Adipose tissue (tissue), 3 donors: ENCODE measurements around the gene RASD2. TPM values are rescaled to one million over a fixed set of nuclear protein-coding genes. Genes with fewer than 3 reads are reported as not detected.
"Not testable (repeated sequence)": the region's sequence is repeated elsewhere in the genome, so short reads cannot be mapped to it uniquely, and the experiment has no call there.

Experiments
- H3K27ac ChIP-seq: one replicate; pipeline ENCODE4 v1.5.1; 2013; ENCODE audit warnings: low read depth, low read length
- WGBS, 3 donors: extraction: QIAGEN DNeasy Blood & Tissue Kit; methylation state at CpG; one replicate each; pipeline ENCODE4 v1.1.7; 2013; 5-methylcytosine and 5-hydroxymethylcytosine counted together
- polyA plus RNA-seq, 3 donors: library from polyadenylated mRNA; stranded (reverse); fragments of 200-250 nt; gene quantifications; one replicate each; pipeline ENCODE4 v1.2.3, GENCODE V29; 2013
- donor health status: healthy with polysubstance abuse.
- donor health status: Bipolar disorder and iron deficiency.
- donor health status: healthy.

RASD2 gene, protein sequence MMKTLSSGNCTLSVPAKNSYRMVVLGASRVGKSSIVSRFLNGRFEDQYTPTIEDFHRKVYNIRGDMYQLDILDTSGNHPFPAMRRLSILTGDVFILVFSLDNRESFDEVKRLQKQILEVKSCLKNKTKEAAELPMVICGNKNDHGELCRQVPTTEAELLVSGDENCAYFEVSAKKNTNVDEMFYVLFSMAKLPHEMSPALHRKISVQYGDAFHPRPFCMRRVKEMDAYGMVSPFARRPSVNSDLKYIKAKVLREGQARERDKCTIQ
- polyA plus RNA-seq, result 1 to 10 TPM in 1 of 3 donors, under 1 TPM in 2; 0.26 to 1.1 (median 0.34) TPM

- WGBS, 3 donors, result 2 to 4% (median 3%) methylated on average over 28 to 49 of the region's 49 CpGs
- no peak within 1 kb of the TSS for H3K27ac ChIP-seq
Measured at GRCh38 chr22:35540595-35541253, at the start of gene RASD2. Gene RASD2 (plus strand): TSS chr22:35540831. CDS start chr22:35546810, 5,979 bp downstream.

DNA sequence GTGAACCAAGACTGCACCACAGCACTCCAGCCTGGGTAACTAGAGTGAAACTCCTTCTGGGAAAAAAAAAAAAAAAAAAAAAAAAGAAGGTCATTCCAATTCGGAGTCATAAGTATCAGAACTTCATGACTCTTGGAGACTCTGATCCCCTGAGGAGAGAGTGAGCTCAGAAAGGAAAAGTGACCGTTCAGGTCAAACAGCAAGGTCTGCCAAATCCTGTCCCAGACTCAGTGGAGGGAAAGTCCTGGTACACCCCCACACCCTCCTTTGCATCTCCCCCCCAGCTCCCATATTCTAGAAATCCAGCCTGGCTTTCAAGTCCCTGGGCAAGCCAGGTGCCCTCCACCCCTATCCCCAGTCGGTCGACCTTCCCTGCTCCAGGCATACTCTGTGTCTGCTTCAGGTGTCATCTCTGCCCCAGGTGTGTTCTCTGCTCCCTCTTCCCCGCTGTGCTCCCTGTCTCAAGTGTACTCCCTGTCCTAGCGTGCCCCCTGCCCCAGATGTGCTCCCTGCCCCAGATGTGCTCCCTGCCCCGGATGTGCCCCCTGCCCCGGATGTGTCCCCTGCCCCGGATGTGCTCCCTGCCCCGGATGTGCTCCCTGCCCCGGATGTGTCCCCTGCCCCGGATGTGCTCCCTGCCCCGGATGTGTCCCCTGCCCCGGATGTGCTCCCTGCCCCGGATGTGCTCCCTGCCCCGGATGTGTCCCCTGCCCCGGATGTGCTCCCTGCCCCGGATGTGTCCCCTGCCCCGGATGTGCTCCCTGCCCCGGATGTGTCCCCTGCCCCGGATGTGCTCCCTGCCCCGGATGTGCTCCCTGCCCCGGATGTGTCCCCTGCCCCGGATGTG, 49.3 kb upstream of the RASD2 start:
- H3K27ac ChIP-seq, result not testable (repeated sequence)
- WGBS, 3 donors, result 70 to 73% (median 73%) methylated on average over 11 to 20 of the region's 24 CpGs

- no peak overlapping the region for H3K27ac ChIP-seq
- WGBS, 3 donors, result 73 to 91% (median 84%) methylated on average over 3 of the region's 3 CpGs
Measured at GRCh38 chr22:35491908-35492380, 48.7 kb upstream of the RASD2 start.

DNA sequence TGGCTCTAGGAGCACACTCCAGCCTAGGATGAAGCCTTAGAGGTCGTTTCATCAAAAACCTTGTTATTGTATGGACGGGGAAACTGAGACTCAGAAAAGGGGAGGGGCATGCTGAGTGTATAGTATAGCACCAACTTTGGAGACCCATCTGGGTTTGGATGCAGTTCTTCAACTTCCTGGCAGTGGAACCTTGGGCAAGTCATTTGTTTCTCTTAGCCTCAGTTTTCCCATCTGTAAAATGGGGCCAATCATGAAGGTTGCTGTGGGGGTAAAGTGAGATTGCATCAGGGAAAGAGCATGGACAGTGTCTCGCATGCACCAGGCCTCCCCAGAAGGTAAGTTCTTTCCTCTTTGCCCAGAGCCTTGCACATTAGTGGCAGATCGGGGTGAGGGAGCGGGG, 47.6 kb upstream of the RASD2 start:
- no peak overlapping the region for H3K27ac ChIP-seq
- 73 to 80% (median 74%) methylated on average over 3 to 5 of the region's 5 CpGs for WGBS, 3 donors

GRCh38 chr22:35495711-35496110, 44.9 kb upstream of the RASD2 start:
- 86 to 95% (median 94%) methylated on average over 14 of the region's 14 CpGs for WGBS, 3 donors

DNA sequence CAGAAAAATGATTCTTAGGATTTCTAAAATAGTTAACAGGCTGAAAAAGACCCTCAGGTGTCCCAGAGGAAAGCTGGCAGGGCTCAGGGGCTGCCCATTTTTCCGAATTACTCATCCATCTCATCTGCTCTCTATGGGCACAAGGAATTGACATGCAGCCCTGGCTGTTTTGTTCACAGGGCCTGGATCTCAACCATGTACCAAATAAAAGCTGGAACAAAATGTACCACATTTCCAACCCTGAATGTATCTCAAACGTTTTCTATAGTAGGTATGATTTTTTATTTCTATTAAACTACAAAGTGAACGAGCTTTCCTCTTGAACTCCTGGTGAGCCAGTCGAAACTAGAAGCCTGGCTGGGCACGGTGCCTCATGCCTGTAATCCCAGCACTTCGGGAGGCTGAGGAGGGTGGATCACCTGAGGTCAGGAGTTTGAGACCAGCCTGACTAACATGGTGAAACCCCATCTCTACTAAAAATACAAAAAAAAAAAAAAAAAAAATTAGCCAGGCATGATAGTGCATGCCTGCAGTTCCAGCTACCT, 43.8 kb upstream of the RASD2 start:
- no peak overlapping the region for H3K27ac ChIP-seq
- WGBS, 3 donors, result 68 to 83% (median 77%) methylated on average over 6 of the region's 6 CpGs

More at GRCh38 chr22:35495711-35496110, 44.9 kb upstream of the RASD2 start:
- not testable (repeated sequence) for H3K27ac ChIP-seq

DNA sequence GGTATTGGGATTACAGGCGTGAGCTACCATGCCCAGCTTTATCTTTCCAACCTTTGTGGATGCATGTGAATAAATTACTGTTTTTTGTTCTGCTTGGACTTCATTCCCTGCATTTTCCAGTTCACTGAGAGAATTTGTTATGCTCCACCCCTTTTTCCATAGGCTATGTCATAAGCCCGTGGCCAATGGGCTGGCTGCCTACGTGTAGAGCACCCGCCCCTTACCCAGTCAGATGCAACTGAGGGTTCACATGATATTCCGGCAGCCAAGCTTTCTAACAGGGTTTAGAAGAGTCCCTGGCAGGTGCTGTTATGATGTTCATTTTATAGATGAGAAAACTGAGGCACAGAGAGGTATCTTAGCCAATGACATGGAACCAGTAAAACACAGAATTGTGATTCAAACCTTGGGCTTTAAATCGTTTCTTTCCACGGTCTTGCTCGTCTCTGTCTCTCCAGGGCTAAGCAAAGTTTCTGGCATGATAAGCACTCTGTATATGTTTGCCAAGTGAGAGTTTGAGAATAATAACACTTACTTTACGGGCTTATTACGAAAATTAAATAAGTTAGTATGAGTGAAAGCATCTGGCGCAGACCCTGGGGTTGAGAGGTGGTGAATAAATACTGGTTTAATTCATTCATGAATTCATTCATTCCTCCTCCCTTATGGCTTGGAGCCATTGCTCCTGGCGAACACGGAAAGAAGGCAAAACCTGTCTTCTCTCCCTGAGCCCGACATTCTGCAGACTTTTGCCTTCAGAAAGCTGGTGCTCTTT, 42.4 kb upstream of the RASD2 start:
- no peak overlapping the region for H3K27ac ChIP-seq
- WGBS, 3 donors, result 61 to 67% (median 62%) methylated on average over 14 of the region's 14 CpGs

DNA sequence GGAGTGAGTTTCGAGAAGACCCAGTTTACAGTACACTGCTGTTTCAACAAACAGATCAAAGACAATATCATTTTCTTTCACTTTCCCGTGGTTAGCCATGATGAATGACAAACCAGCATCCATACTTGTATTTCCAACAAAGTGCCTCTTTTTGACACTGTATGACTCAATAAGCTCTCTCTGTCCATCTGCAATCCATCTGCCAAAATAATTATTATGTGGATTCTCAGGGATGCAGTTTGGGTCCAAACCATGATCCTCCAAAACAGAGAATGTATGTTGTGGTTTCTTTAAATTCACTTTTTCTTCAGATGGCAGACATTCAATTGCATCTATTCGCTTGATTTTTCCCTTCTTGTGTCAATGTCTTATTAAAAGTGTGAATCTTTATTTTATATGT, 37.8 kb upstream of the RASD2 start:
- WGBS, 3 donors, result 72 to 78% (median 73%) methylated on average over 3 of the region's 3 CpGs

GRCh38 chr22:35505399-35506258, 35.0 kb upstream of the RASD2 start:
- no peak overlapping the region for H3K27ac ChIP-seq
- WGBS, 3 donors, result 60 to 63% (median 61%) methylated on average over 7 of the region's 7 CpGs

More for the DNA sequence above, 37.8 kb upstream of the RASD2 start:
- H3K27ac ChIP-seq, result no peak overlapping the region

- 44 to 61% (median 52%) methylated on average over 2 of the region's 2 CpGs for WGBS, 3 donors
- no peak overlapping the region for H3K27ac ChIP-seq
Measured at GRCh38 chr22:35506259-35506570, 34.4 kb upstream of the RASD2 start.

DNA sequence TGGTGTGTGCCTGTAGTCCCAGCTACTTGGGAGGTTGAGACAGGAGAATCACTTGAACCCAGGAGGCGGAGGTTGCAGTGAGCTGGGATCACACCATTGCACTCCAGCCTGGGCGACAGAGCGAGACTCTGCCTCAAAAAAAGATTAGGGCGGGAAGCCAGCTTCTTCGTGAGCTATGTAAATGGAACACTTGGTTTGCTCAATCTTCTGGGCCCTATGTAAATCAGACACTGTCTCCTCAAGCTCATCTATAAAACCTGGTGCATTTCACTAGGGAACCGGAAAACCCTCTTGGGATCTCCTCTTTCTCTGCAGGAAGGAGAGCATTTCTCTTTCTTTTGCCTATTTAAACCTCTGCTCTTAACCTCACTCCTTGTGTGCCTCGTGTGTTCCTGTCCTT, 32.8 kb upstream of the RASD2 start:
- 84 to 91% (median 88%) methylated on average over 7 of the region's 7 CpGs for WGBS, 3 donors
- H3K27ac ChIP-seq, result not testable (repeated sequence)

DNA sequence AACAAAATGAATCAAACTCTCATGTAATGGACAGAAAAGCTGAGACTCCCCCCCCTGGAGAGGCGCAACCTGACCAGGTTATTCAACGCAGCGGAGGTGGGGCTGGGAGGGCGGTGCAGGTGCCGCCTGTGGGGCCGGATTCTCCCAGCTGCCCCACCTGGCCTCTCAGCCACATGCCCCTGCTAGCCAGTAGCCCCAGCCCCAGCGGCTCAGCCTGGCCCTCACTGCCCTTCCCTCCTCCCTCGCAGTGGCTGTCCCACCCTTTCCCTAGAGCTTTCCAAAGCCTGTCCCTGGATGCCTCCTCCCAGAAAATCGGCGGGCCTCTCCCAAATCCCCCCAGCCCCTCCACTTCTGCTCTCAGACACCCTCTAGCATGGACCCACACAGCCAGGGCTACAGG, 31.2 kb upstream of the RASD2 start:
- no peak overlapping the region for H3K27ac ChIP-seq
- 82 to 87% (median 86%) methylated on average over 9 to 10 of the region's 10 CpGs for WGBS, 3 donors

DNA sequence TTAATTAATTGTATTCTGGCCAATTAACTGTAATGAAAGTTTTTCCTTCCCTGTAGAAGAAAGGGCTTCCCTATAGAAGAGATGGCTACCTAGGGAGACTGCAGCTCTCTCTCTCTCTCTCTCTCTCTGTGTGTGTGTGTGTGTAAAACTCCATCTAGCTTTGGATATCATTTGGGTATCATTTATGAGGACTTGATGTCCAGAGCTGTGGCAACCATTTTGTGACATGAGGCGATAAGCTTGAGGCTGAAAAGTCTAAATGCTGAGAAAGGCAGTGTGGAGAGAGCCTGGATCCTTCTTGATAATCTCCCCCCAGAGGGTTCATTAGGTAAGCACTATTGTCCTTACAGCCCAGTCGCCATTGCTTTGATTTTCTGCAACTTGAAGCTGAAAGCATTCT, 30.7 kb upstream of the RASD2 start:
- H3K27ac ChIP-seq, result no peak overlapping the region
- WGBS, 3 donors, result 89 to 93% (median 91%) methylated on average over 2 of the region's 2 CpGs

DNA sequence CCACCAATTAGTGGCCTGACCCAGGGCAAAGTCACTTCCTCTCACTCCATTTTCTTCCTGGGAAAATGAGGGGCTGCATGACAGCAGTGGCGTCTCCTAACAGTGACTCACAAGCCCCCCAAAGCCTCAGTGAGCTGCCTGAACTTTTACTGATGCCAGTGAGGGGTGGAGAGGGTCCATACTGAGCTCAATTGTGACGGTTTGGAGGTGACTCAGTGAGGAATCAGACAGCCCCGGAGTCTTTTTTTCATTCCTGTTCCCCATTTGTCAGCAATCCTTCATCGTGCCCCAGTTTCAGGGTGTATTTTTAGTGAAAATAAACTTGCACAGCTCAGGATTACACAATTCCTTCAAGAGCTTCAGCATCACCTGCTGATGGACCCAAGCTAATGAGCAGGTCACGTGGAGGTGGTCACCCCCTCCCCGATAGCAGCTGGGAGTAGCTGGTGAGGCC, 30.1 kb upstream of the RASD2 start:
- no peak overlapping the region for H3K27ac ChIP-seq
- 70 to 77% (median 75%) methylated on average over 6 of the region's 6 CpGs for WGBS, 3 donors

DNA sequence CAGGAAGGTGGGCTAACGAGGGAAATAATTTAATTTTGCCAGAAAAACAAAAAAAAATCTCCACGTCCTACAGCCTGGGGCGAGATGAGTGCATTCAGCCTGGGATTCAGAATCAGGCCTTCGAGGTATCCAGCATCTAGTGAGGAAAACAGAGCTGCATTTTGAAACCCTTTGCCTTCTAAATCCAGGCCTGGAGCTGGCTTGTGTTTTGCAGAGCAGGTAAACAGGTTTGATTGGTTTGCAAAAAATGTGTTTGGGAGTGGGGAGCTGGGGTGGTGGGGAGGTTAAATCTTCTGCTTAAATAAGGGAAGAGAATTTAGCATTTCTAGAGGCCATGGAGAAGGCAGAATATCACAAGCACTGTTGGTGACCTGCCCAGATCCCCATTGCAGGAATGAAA, 29.7 kb upstream of the RASD2 start:
- WGBS, 3 donors, result 75 to 84% (median 83%) methylated on average over 4 of the region's 4 CpGs
- H3K27ac ChIP-seq, result no peak overlapping the region

GRCh38 chr22:35514366-35514765, 26.3 kb upstream of the RASD2 start:
- H3K27ac ChIP-seq, result no peak overlapping the region
- WGBS, 3 donors, result 35 to 81% (median 79%) methylated on average over 2 of the region's 2 CpGs

GRCh38 chr22:35515952-35516351, 24.7 kb upstream of the RASD2 start:
- WGBS, 3 donors, result 91 to 97% (median 95%) methylated on average over 4 of the region's 4 CpGs
- H3K27ac ChIP-seq, result not testable (repeated sequence)
